Choroid plexus epithelial cell (primary cell): ENCODE results near the gene SOSTDC1.
A peak's percentile ranks its signal among the peaks of the same experiment; 100 is the strongest.

Source experiments
- DNase-seq: peaks from one replicate; pipeline ENCODE4 v3.0.0-alpha.2; 2010; ENCODE audit warnings: low read depth
- H3K4me3 ChIP-seq: 2 replicates; pipeline ENCODE4 v1.5.1; 2011; ENCODE audit warnings: low read depth, mild to moderate bottlenecking, control low read depth, low read length, moderate library complexity
- CTCF ChIP-seq: conservative IDR thresholded peaks from 2 replicates; pipeline ENCODE4 v1.5.1; 2011; ENCODE audit warnings: low read depth, mild to moderate bottlenecking, control low read depth, inconsistent platforms, low read length, moderate library complexity

SOSTDC1 gene

DNA sequence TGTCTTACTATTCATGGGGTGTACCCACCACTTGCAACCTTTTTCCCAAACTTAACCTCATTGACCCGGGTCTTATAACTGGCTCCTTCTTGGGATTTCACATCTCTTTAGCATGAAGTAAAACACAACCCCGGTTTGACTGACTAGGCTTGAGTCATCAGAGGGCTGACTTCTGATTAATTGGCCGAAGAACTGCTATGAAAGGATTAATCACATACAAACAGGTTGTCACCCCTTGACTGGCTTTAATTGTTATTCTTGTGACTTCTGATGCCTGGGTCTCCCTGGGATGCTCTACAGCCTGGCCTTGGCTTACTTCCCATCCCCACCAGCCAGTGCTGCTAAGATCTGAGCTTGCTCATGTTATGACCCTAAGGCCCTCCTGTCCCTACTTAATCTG is 35.4 kb downstream of the SOSTDC1 start:
- DNase-seq: no peak
- TF ChIP-seq CTCF: no peak
- no peak overlapping the region for H3K4me3 ChIP-seq

GRCh38 chr7:16428672-16429071 is 36.9 kb downstream of the SOSTDC1 start:
- no peak for TF ChIP-seq CTCF
- no peak overlapping the region for H3K4me3 ChIP-seq
- DNase-seq: peak; percentile 60

DNA sequence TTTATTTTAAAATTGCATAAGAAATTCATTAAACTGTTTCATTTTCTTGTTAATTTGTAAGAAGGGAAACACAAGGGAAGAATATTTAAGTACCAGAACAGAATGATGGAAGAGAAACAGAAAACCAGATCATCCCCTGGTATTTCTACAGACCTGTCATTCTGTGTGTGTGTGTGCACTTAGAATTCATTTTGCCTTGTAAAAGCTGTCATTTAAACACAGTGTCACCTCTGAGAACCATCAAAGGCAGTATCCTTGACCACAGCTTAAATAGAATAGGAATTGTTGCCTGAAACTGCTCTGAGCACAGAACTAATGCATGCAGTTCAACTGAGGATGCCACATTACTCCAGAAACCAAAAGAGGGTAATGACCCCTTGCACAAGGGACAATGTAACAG is 37.4 kb downstream of the SOSTDC1 start:
- DNase-seq: no peak
- TF ChIP-seq CTCF: no peak

GRCh38 chr7:16423761-16424160 is 41.8 kb downstream of the SOSTDC1 start:
- no peak for TF ChIP-seq CTCF

More for the DNA sequence above, 37.4 kb downstream of the SOSTDC1 start:
- H3K4me3 ChIP-seq: no peak overlapping the region

DNA sequence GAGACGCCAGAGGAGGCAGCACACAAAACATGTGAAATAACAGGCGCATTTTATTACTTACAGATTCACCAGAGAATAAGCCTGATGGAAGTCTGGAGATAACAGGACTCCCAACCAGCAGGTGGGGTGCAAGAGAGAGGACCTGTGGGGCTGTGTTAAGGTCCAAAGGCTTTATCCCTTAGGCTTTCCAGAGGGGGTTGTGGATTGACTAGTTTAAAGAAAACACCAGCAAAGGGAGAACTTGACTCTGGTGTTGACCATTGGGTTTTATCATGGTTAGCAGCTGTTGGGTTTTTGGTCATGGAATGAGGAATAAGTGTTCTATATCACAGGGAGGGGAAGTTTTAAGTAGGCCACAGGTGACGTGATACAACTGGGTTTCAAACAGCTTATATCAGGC is 42.6 kb downstream of the SOSTDC1 start:
- no peak for DNase-seq
- H3K4me3 ChIP-seq: no peak overlapping the region
- peak; percentile 6 for TF ChIP-seq CTCF

More at GRCh38 chr7:16423761-16424160, 41.8 kb downstream of the SOSTDC1 start:
- DNase-seq: no peak
- no peak overlapping the region for H3K4me3 ChIP-seq

GRCh38 chr7:16422103-16422435 is 43.5 kb downstream of the SOSTDC1 start:
- peak; percentile 73 for DNase-seq
- H3K4me3 ChIP-seq: no peak overlapping the region
- no peak for TF ChIP-seq CTCF

- TF ChIP-seq CTCF: no peak
- DNase-seq: peak; percentile 55
- peak within 1 kb of the TSS; percentile 75 for H3K4me3 ChIP-seq
Observed at GRCh38 chr7:16421333-16422102, 44.0 kb downstream of the SOSTDC1 start, which contains the start of gene CRPPA. TSS of gene CRPPA (minus strand) at chr7:16421538. CDS start at chr7:16421322, 216 bp downstream.
